Adrenal gland (tissue), 5 donors: Measurements from ENCODE around the gene ORAI2.

Experiments used
- POLR2A ChIP-seq, 2 donors: fragments of 450-650 bp; IDR thresholded peaks; one replicate each; pipeline ENCODE4 v1.6.1; 2017; ENCODE audit warnings: antibody characterized with exemption in 2 of 2, mild to moderate bottlenecking in 2 of 2, moderate library complexity in 1 of 2
- TF ChIP-seq, protein P1 (sequence below), 6 experiments: fragments of 450-650 bp in 4 of 6; fragments of 200-600 bp in 2 of 6; sonication (generic) in 1 of 6; IDR thresholded peaks; 1 replicate in 5 of 6; 2 replicates in 1 of 6; pipeline versions ENCODE4 v1.5.1 to v1.8.0; 2016 to 2021; ENCODE audit warnings: antibody characterized with exemption in 6 of 6, mild to moderate bottlenecking in 2 of 6, moderate library complexity in 1 of 6
- donor health status: DM: no; HTN: no; CAD: no.

DNA sequence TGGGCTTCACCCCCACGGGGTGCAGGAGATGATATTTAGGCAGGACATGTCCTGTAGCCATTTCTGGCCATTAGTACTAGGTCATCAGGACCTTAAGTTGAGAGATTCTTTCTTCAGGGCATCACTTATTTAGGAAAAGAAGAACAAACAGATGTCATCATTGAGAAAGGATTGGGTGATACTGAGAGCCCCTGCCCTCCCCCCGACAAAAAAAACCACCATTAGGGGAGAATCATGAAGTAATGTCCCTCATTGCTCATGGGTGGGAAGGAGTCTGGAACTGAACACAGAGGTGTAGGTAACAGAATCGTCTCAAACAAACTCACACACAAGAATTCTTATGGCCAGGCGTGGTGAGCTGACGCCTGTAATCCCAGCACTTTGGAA, 6.4 kb upstream of the ORAI2 start:
- TF ChIP-seq, protein P1, sequence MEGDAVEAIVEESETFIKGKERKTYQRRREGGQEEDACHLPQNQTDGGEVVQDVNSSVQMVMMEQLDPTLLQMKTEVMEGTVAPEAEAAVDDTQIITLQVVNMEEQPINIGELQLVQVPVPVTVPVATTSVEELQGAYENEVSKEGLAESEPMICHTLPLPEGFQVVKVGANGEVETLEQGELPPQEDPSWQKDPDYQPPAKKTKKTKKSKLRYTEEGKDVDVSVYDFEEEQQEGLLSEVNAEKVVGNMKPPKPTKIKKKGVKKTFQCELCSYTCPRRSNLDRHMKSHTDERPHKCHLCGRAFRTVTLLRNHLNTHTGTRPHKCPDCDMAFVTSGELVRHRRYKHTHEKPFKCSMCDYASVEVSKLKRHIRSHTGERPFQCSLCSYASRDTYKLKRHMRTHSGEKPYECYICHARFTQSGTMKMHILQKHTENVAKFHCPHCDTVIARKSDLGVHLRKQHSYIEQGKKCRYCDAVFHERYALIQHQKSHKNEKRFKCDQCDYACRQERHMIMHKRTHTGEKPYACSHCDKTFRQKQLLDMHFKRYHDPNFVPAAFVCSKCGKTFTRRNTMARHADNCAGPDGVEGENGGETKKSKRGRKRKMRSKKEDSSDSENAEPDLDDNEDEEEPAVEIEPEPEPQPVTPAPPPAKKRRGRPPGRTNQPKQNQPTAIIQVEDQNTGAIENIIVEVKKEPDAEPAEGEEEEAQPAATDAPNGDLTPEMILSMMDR (IDR thresholded peaks at IDR 0.05), result no peak
- no peak for TF ChIP-seq POLR2A (IDR thresholded peaks at IDR 0.05)
